ENCODE data around the gene DDX56. TPM values are rescaled to one million over a fixed set of nuclear protein-coding genes. Genes with fewer than 3 reads are reported as not detected.

DDX56 gene
- total and polyA plus RNA-seq, 2 of the 4 experiments (the other 2 are of a cell fraction), result 59.4 to 67.7 TPM

- no peaks in the 10 kb centered on the region for H3K36me3 ChIP-seq (ENCODE audit: control insufficient read depth, insufficient read depth, low read length)
- no CpG with 5 or more reads among the region's 1 CpG for WGBS, 2 experiments (ENCODE audit: extremely low coverage in 2 of 2, insufficient read length in 1 of 2)
- H3K4ac ChIP-seq (ENCODE audit: low read depth, low read length), result no peak overlapping the region
- no peak overlapping the region for H3K4me3 ChIP-seq (ENCODE audit: insufficient read depth, low read depth, low read length)
- no peak overlapping the region for H2BK15ac ChIP-seq (ENCODE audit: low read depth, low read length)
- no peak overlapping the region for H2AFZ ChIP-seq (replicated peaks; ENCODE audit: low read length, poor library complexity)
- ChIA-PET POLR2A (ENCODE audit: unreplicated experiment) (interaction anchor here (0.6 kb wide), 1 partner anchor 213 kb away, joined by 5 read pairs; no protein-coding TSS in a partner anchor), CTCF (interaction anchor here (0.9 to 1.1 kb wide), 2 partner anchors 103 to 256 kb away, joined by 3 to 4 read pairs; no protein-coding TSS in a partner anchor)
- no peak overlapping the region for H2BK5ac ChIP-seq (ENCODE audit: low read depth, low read length, poor library complexity, severe bottlenecking)
- no peak overlapping the region for H3K56ac ChIP-seq (ENCODE audit: extremely low read depth, insufficient read depth, low read length)
- H3K27ac ChIP-seq (ENCODE audit: insufficient read depth, low read length), result no peak overlapping the region
- no peak overlapping the region for H4K91ac ChIP-seq (ENCODE audit: insufficient read depth, low read depth, low read length)
- H3K27me3 ChIP-seq (ENCODE audit: control insufficient read depth, insufficient read depth, low read length), result no peaks in the 10 kb centered on the region
- H3K18ac ChIP-seq (ENCODE audit: low read depth, low read length), result no peak overlapping the region
- H2BK120ac ChIP-seq (ENCODE audit: low read depth, low read length), result no peak overlapping the region
- no peak overlapping the region for H4K5ac ChIP-seq (ENCODE audit: low read depth, low read length)
- H4K8ac ChIP-seq (ENCODE audit: low read depth in 2 of 2, low read length in 2 of 2), result no peak overlapping the region
- intact Hi-C loops (cut with micrococcal nuclease) (no loop called here), dilution Hi-C loops (cut with HindIII; ENCODE audit: low sequenced_read_pairs, unreplicated experiment) (no loop called here), in situ Hi-C loops (cut with MboI; ENCODE audit: low sequenced_read_pairs) (loop anchor here (10.0 kb wide), 2 partner anchors 254 to 544 kb away; partner anchors contain the start of gene H2AZ2)
- no peak overlapping the region for H3K4me2 ChIP-seq (ENCODE audit: low read depth, low read length)
- H3K79me1 ChIP-seq (ENCODE audit: low read depth in 1 of 2, low read length in 2 of 2), result no peaks in the 10 kb centered on the region
- H2AK9ac ChIP-seq (replicated peaks; ENCODE audit: low read depth, low read length, poor library complexity), result no peak overlapping the region
- ATAC-seq (ENCODE audit: low read depth), result no peak
- no peaks in the 10 kb centered on the region for H3K9me3 ChIP-seq (ENCODE audit: control insufficient read depth, insufficient read depth, low read length)
- peaks cover 2% of the 10 kb centered on the region; the same call in 1 of the 2 replicates for H3K4me1 ChIP-seq (ENCODE audit: control insufficient read depth, insufficient read depth, low read length)
- no peak overlapping the region for H3K9ac ChIP-seq (ENCODE audit: low read depth, low read length)
- BruUV-seq (replicated peaks), result no TSS peak
- H3K23ac ChIP-seq (ENCODE audit: low read depth, low read length), result no peak overlapping the region
- no peak overlapping the region for H2BK20ac ChIP-seq (ENCODE audit: low read depth, low read length)
- TF ChIP-seq FOS (IDR thresholded peaks at IDR 0.05; ENCODE audit: low read depth, low read length) (no peak), MXI1 (IDR thresholded peaks at IDR 0.05; ENCODE audit: borderline replicate concordance, low read depth, low read length) (no peak), ELK1 (IDR thresholded peaks at IDR 0.05; ENCODE audit: borderline replicate concordance, low read depth, low read length) (no peak), CHD1 (IDR thresholded peaks at IDR 0.05; ENCODE audit: low read depth, low read length) (no peak), USF2 (IDR thresholded peaks at IDR 0.05; ENCODE audit: low read depth, low read length) (no peak), RAD21 (IDR thresholded peaks at IDR 0.05; ENCODE audit: low read length) (no peak), MAFK (IDR thresholded peaks at IDR 0.05; ENCODE audit: low read depth, low read length) (no peak), BHLHE40 (IDR thresholded peaks at IDR 0.05; ENCODE audit: low read depth, low read length) (no peak), RFX5 (IDR thresholded peaks at IDR 0.05; ENCODE audit: low read depth, low read length) (no peak), CEBPB (IDR thresholded peaks at IDR 0.05; ENCODE audit: low read depth, low read length) (no peak), CTCF (conservative IDR thresholded peaks at IDR 0.05; ENCODE audit: low read depth, low read length) (no peak), POLR2A (IDR thresholded peaks at IDR 0.05; ENCODE audit: low read depth, low read length) (no peak), MAZ (IDR thresholded peaks at IDR 0.05; ENCODE audit: borderline replicate concordance, low read depth, low read length) (no peak), RCOR1 (IDR thresholded peaks at IDR 0.05; ENCODE audit: insufficient replicate concordance, low read length) (no peak), SMC3 (IDR thresholded peaks at IDR 0.05; ENCODE audit: low read depth, low read length) (no peak), NFE2L2 (IDR thresholded peaks at IDR 0.05; ENCODE audit: low read depth, low read length) (no peak)
- H2AK5ac ChIP-seq (ENCODE audit: low read depth, low read length), result no peak overlapping the region
- H4K20me1 ChIP-seq (ENCODE audit: insufficient read depth, low read length), result no peaks in the 10 kb centered on the region
- no peak for DNase-seq
- H3K14ac ChIP-seq (replicated peaks; ENCODE audit: low read depth, low read length), result no peak overlapping the region
- H3K9me1 ChIP-seq (ENCODE audit: insufficient read depth, low read length), result no peaks in the 10 kb centered on the region
Observed at GRCh38 chr7:44590910-44591309, 17.2 kb upstream of the DDX56 start.
